D721Med (cell line): ENCODE results near the gene GRID2.
A peak's percentile ranks its signal among the peaks of the same experiment; 100 is the strongest.

ENCODE experiments used
- DNase-seq: peaks from one replicate; pipeline ENCODE4 v3.0.0; 2011; ENCODE audit warnings: low spot score; ENCODE audit not compliant: insufficient read length
- FAIRE-seq: peaks from 2 replicates; lab custom pipeline; 2011; peaks lifted over from hg19 to GRCh38; lab: Jason Lieb, UNC
- TF ChIP-seq, protein P1 (sequence below): IDR thresholded peaks from 2 replicates; pipeline ENCODE4 v1.5.1; 2012; ENCODE audit warnings: mild to moderate bottlenecking, control low read depth; ENCODE audit not compliant: insufficient read depth; ENCODE audit errors: missing control alignments

GRID2 gene

GRCh38 chr4:92303621-92304027 lies at the start of gene GRID2:
GRID2 (plus strand) TSS chr4:92303966.
- TF ChIP-seq, protein P1, sequence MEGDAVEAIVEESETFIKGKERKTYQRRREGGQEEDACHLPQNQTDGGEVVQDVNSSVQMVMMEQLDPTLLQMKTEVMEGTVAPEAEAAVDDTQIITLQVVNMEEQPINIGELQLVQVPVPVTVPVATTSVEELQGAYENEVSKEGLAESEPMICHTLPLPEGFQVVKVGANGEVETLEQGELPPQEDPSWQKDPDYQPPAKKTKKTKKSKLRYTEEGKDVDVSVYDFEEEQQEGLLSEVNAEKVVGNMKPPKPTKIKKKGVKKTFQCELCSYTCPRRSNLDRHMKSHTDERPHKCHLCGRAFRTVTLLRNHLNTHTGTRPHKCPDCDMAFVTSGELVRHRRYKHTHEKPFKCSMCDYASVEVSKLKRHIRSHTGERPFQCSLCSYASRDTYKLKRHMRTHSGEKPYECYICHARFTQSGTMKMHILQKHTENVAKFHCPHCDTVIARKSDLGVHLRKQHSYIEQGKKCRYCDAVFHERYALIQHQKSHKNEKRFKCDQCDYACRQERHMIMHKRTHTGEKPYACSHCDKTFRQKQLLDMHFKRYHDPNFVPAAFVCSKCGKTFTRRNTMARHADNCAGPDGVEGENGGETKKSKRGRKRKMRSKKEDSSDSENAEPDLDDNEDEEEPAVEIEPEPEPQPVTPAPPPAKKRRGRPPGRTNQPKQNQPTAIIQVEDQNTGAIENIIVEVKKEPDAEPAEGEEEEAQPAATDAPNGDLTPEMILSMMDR = no peak
- DNase-seq (peak; percentile 8), FAIRE-seq (no peak)

- FAIRE-seq = no peak
- DNase-seq = no peak
- TF ChIP-seq, protein P1 = no peak
Observed at GRCh38 chr4:92253986-92254671, 49.6 kb upstream of the GRID2 start.

GRCh38 chr4:92254767-92255442 lies 48.9 kb upstream of the GRID2 start:
- TF ChIP-seq, protein P1 = no peak
- FAIRE-seq = no peak
- DNase-seq = no peak

GRCh38 chr4:92255920-92256244 lies 47.9 kb upstream of the GRID2 start:
- TF ChIP-seq, protein P1 = no peak
- DNase-seq (no peak), FAIRE-seq (no peak)

DNA sequence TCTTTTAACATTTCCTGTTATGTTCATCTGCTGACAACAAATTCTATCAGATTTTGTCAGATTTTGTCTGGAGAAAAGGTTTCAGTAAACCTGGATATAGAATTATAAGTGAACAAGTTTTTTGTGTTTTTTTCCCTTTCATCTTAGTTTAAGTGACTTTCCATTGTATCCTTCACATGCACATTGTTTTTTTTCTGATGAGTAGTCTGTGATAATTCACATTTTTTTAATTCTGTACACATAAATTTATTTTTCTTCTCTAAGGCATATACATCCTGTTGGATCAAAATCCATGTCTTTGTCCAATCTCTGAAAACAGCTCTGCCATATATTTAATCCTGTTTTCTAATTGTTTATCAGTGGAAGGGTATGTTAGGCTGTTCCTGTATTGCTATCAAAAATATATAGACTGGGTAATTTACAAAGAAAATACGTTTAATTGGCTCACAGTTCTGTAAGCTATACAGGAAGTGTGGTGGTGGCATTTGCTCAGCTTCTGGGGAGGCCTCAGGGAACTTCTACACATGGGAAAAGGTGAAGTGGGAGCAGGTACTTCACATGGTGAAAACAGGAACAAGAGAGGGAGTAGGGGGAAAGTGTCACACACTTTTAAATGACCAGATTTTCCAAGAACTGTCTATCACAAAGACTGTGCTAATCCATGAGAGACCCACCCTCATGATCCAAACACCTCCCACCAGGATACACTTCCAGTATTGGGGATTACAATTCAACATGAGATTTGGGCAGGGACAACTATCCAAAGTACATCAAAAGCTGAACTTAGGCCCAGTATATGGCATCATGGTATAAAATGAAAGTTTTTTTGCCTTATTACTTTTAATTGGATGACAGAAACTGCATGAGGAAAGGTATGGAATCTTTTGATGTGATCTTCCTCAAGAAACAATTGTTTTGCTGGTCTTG lies 45.6 kb upstream of the GRID2 start:
- DNase-seq (no peak), FAIRE-seq (no peak)
- TF ChIP-seq, protein P1 = no peak

DNA sequence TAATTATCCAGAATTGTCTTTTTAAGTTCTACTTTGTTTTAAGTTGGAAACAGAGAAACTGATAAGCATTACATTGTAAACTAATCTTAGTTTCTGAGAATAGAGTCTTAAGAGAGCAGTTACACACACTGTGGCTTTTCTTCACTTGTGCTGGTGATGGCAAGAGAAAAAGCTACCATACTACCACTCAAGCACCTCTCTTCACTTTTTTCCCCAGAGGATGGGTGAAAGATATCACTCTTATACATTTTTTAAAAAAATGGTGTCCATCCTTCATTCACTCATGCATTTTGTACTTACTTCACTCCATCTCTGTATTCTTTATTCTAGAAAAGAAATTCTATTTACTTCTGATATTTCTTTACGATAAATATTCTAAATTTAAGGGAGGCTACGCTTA lies 42.5 kb upstream of the GRID2 start:
- DNase-seq (no peak), FAIRE-seq (no peak)
- TF ChIP-seq, protein P1 = no peak
